HepG2 (cell line): ENCODE results near the gene MARCHF4. TPM values are rescaled to one million over a fixed set of nuclear protein-coding genes. Genes with fewer than 3 reads are reported as not detected.

Experiments used
- ATF1 ChIP-seq: IDR thresholded peaks from 2 replicates; pipeline ENCODE4 v1.6.1; 2016; ENCODE audit warnings: mild to moderate bottlenecking, control low read depth
- CBX1 ChIP-seq: IDR thresholded peaks from one replicate; pipeline ENCODE4 v1.6.1; 2016; ENCODE audit warnings: antibody characterized with exemption, low read depth
- CERS6 ChIP-seq: sonication (generic); formaldehyde crosslinking; IDR thresholded peaks from 2 replicates; pipeline ENCODE4 v1.5.0; 2020; ENCODE audit warnings: missing genetic modification reagents
- CREB1 ChIP-seq, 2 experiments: fragments of 450-650 bp in 1 of 2; IDR thresholded peaks; 2 replicates each; pipeline ENCODE4 v1.6.1; 2016 to 2017; ENCODE audit warnings: control low read depth in 1 of 2, mild to moderate bottlenecking in 1 of 2, missing compliant biosample characterization in 1 of 2, missing genetic modification characterization in 1 of 2
- DZIP1 ChIP-seq: sonication (generic); formaldehyde crosslinking; IDR thresholded peaks from 2 replicates; pipeline ENCODE4 v1.5.0; 2020; ENCODE audit warnings: mild to moderate bottlenecking, missing genetic modification reagents
- EEA1 ChIP-seq: sonication (generic); formaldehyde crosslinking; IDR thresholded peaks from 2 replicates; pipeline ENCODE4 v1.5.1; 2020; ENCODE audit warnings: mild to moderate bottlenecking, missing genetic modification reagents, borderline replicate concordance
- FOSL1 ChIP-seq: sonication (generic); formaldehyde crosslinking; IDR thresholded peaks from 2 replicates; pipeline ENCODE4 v1.9.0; 2021; ENCODE audit warnings: missing genetic modification reagents, borderline replicate concordance
- FOXA3 ChIP-seq: IDR thresholded peaks from 2 replicates; pipeline ENCODE4 v1.6.1; 2016; ENCODE audit warnings: missing genetic modification reagents, missing compliant biosample characterization
- GTF2F1 ChIP-seq: fragments of 150-350 bp; IDR thresholded peaks from 2 replicates; pipeline ENCODE4 v1.6.1; 2014; ENCODE audit warnings: low read length
- MEIS1 ChIP-seq: sonication (generic); formaldehyde crosslinking; IDR thresholded peaks from 2 replicates; pipeline ENCODE4 v1.9.0; 2021; ENCODE audit warnings: mild to moderate bottlenecking, missing genetic modification reagents, moderate library complexity, borderline replicate concordance
- MLLT10 ChIP-seq: sonication (generic); formaldehyde crosslinking; IDR thresholded peaks from 2 replicates; pipeline ENCODE4 v1.4.0; 2020; ENCODE audit warnings: missing genetic modification reagents
- THAP11 ChIP-seq: IDR thresholded peaks from 2 replicates; pipeline ENCODE4 v1.6.1; 2016; ENCODE audit warnings: missing biosample characterization, missing genetic modification reagents
- UBTF ChIP-seq: sonication (generic); formaldehyde crosslinking; IDR thresholded peaks from 2 replicates; pipeline ENCODE4 v1.4.0; 2020; ENCODE audit warnings: mild to moderate bottlenecking, missing genetic modification reagents
- ZBTB14 ChIP-seq: sonication (generic); formaldehyde crosslinking; IDR thresholded peaks from 2 replicates; pipeline ENCODE4 v1.4.0; 2020; ENCODE audit warnings: missing genetic modification reagents
- ZFP37 ChIP-seq: sonication (generic); formaldehyde crosslinking; IDR thresholded peaks from 2 replicates; pipeline ENCODE4 v1.4.0; 2020; ENCODE audit warnings: missing genetic modification reagents, borderline replicate concordance
- ZNF326 ChIP-seq: sonication (generic); formaldehyde crosslinking; IDR thresholded peaks from 2 replicates; pipeline ENCODE4 v1.4.0; 2020; ENCODE audit warnings: missing genetic modification reagents, borderline replicate concordance
- ZNF383 ChIP-seq: sonication (generic); formaldehyde crosslinking; IDR thresholded peaks from 2 replicates; pipeline ENCODE4 v1.4.0; 2020; ENCODE audit warnings: missing genetic modification reagents, mild to moderate bottlenecking, borderline replicate concordance
- ZNF430 ChIP-seq: sonication (generic); formaldehyde crosslinking; IDR thresholded peaks from 2 replicates; pipeline ENCODE4 v1.9.0; 2021; ENCODE audit warnings: mild to moderate bottlenecking, missing genetic modification reagents
- ZNF776 ChIP-seq: sonication (generic); formaldehyde crosslinking; IDR thresholded peaks from 2 replicates; pipeline ENCODE4 v1.4.0; 2020; ENCODE audit warnings: mild to moderate bottlenecking, missing genetic modification reagents
- ZNF781 ChIP-seq: sonication (generic); formaldehyde crosslinking; IDR thresholded peaks from 2 replicates; pipeline ENCODE4 v1.5.1; 2020; ENCODE audit warnings: borderline replicate concordance, mild to moderate bottlenecking, missing genetic modification reagents; ENCODE audit errors: not compliant biosample characterization
- ZSCAN22 ChIP-seq: sonication (generic); formaldehyde crosslinking; IDR thresholded peaks from 2 replicates; pipeline ENCODE4 v1.4.0; 2020; ENCODE audit warnings: mild to moderate bottlenecking, missing genetic modification reagents
- polyA plus RNA-seq, 8 experiments: library from polyadenylated mRNA; depleted of rRNA in 3 of 8; stranded (reverse) in 7 of 8; unstranded in 1 of 8; fragments of >200 nt; fragmentation: Illumina TruSeq in 4 of 8; extraction: Trizol in 4 of 8; gene quantifications; 2 replicates each; pipeline versions ENCODE4 v1.2.1 to v1.2.3, GENCODE V29; 2011 to 2016; ENCODE audit warnings: low read depth in 4 of 8, missing spikeins in 1 of 8, mixed read lengths in 1 of 8; ENCODE audit not compliant: insufficient read depth in 1 of 8
- total RNA-seq, 5 experiments: library from RNA; depleted of rRNA; stranded (reverse); fragments of >200 nt; fragmentation: Illumina TruSeq; extraction: Trizol; gene quantifications; 2 replicates each; pipeline ENCODE4 v1.2.3, GENCODE V29; 2016; ENCODE audit warnings: low read depth in 1 of 5

Gene MARCHF4
- total and polyA plus RNA-seq, 2 of the 13 experiments (the other 11 are each of a cell fraction or from before 2014, with no cell fraction given) = not detected

- peak; percentile 72; the same call in 1 of the 2 replicates for TF ChIP-seq ZSCAN22 (CRISPR knock-in tag)
- no peak for TF ChIP-seq GTF2F1
- TF ChIP-seq FOSL1 (CRISPR knock-in tag) = no peak
- TF ChIP-seq CERS6 (CRISPR knock-in tag) = no peak
- no peak for TF ChIP-seq CBX1
- 0 out of 2 replicates have a peak, but pooled peaks have one; percentile 40 for TF ChIP-seq ZNF776 (CRISPR knock-in tag)
- peak; percentile 98 for TF ChIP-seq DZIP1 (CRISPR knock-in tag)
- TF ChIP-seq ZBTB14 (CRISPR knock-in tag) = no peak
- peak; percentile 93 for TF ChIP-seq ZNF781 (CRISPR knock-in tag)
- peak; percentile 46; the same call in 1 of the 2 replicates for TF ChIP-seq UBTF (CRISPR knock-in tag)
- TF ChIP-seq ATF1 (CRISPR knock-in tag) = peak; percentile 39; the same call in 1 of the 2 replicates
- TF ChIP-seq ZNF383 (CRISPR knock-in tag) = 0 out of 2 replicates have a peak, but pooled peaks have one; percentile 39
- TF ChIP-seq FOXA3 = no peak
- peak; percentile 84 for TF ChIP-seq CREB1 (IDR thresholded peaks at IDR 0.05)
- TF ChIP-seq CREB1 (CRISPR knock-in tag; IDR thresholded peaks at IDR 0.05) = peak; percentile 47; the same call in 1 of the 2 replicates
- TF ChIP-seq EEA1 (CRISPR knock-in tag) = peak; percentile 91; the same call in 1 of the 2 replicates
- TF ChIP-seq MEIS1 (CRISPR knock-in tag) = peak; percentile 88
- no peak for TF ChIP-seq ZNF326 (CRISPR knock-in tag)
- peak; percentile 89; the same call in 1 of the 2 replicates for TF ChIP-seq ZNF430 (CRISPR knock-in tag)
- no peak for TF ChIP-seq MLLT10
- peak; percentile 77 for TF ChIP-seq THAP11
- TF ChIP-seq ZFP37 (CRISPR knock-in tag) = peak; percentile 93; the same call in 1 of the 2 replicates
Measured at GRCh38 chr2:216371721-216372702, at the start of gene MARCHF4 (continued).
